Hepatocyte (in vitro differentiated cells): ENCODE results near the gene PXDN. TPM values are rescaled to one million over a fixed set of nuclear protein-coding genes. Genes with fewer than 3 reads are reported as not detected.

ENCODE experiments used
- DNase-seq: peaks from one replicate; pipeline ENCODE4 v3.0.0-alpha.2; 2016; ENCODE audit warnings: low spot score
- H2AFZ ChIP-seq: fragments of 200-600 bp; sonication (generic); 2 replicates; pipeline ENCODE4 v1.6.0; 2016; ENCODE audit warnings: antibody characterized with exemption, mild to moderate bottlenecking
- H3K27ac ChIP-seq: fragments of 200-600 bp; sonication (generic); 2 replicates; pipeline ENCODE4 v1.5.1; 2016; ENCODE audit warnings: mild to moderate bottlenecking
- H3K27me3 ChIP-seq: fragments of 200-600 bp; sonication (generic); 2 replicates; pipeline ENCODE4 v1.6.1; 2016
- H3K36me3 ChIP-seq: fragments of 200-600 bp; sonication (generic); replicated peaks from 2 replicates; pipeline ENCODE4 v1.5.1; 2016; ENCODE audit warnings: low read depth; ENCODE audit not compliant: insufficient read depth
- H3K4me1 ChIP-seq: fragments of 200-600 bp; sonication (generic); 2 replicates; pipeline ENCODE4 v1.5.1; 2016; ENCODE audit warnings: mild to moderate bottlenecking, moderate library complexity; ENCODE audit not compliant: insufficient read depth
- H3K4me2 ChIP-seq: fragments of 200-600 bp; sonication (generic); 2 replicates; pipeline ENCODE4 v1.6.0; 2016
- H3K4me3 ChIP-seq: fragments of 200-600 bp; sonication (generic); 2 replicates; pipeline ENCODE4 v1.5.1; 2016; ENCODE audit warnings: mild to moderate bottlenecking
- H3K79me2 ChIP-seq: fragments of 200-600 bp; sonication (generic); 2 replicates; pipeline ENCODE4 v1.6.0; 2017; ENCODE audit warnings: mild to moderate bottlenecking
- H3K9me2 ChIP-seq: fragments of 200-600 bp; sonication (generic); replicated peaks from 2 replicates; pipeline ENCODE4 v1.6.0; 2017; ENCODE audit warnings: mild to moderate bottlenecking; ENCODE audit not compliant: insufficient read depth
- H3K9me3 ChIP-seq: fragments of 200-600 bp; sonication (generic); 2 replicates; pipeline ENCODE4 v1.5.1; 2016; ENCODE audit warnings: low read depth, mild to moderate bottlenecking
- H4K20me1 ChIP-seq: fragments of 200-600 bp; sonication (generic); 2 replicates; pipeline ENCODE4 v1.6.0; 2016; ENCODE audit warnings: mild to moderate bottlenecking; ENCODE audit not compliant: insufficient read depth, poor library complexity, severe bottlenecking
- CTCF ChIP-seq: fragments of 200-600 bp; sonication (generic); IDR thresholded peaks from 2 replicates; pipeline ENCODE4 v1.5.1; 2016; ENCODE audit warnings: antibody characterized with exemption, mild to moderate bottlenecking; ENCODE audit not compliant: poor library complexity
- EZH2 ChIP-seq: fragments of 200-600 bp; sonication (generic); IDR thresholded peaks from 2 replicates; pipeline ENCODE4 v1.6.1; 2016; ENCODE audit warnings: antibody characterized with exemption, mild to moderate bottlenecking, borderline replicate concordance
- EZH2phosphoT487 ChIP-seq: fragments of 200-600 bp; sonication (generic); IDR thresholded peaks from one replicate; pipeline ENCODE4 v1.6.1; 2018; ENCODE audit warnings: antibody characterized with exemption, mild to moderate bottlenecking, low read depth, moderate library complexity; ENCODE audit not compliant: unreplicated experiment, severe bottlenecking
- WGBS: methylation state at CpG from one replicate; pipeline ENCODE4 v1.1.6; 2016; ENCODE audit warnings: low lambda C conversion rate; ENCODE audit errors: missing lambda C conversion rate; 5-methylcytosine and 5-hydroxymethylcytosine counted together
- polyA plus RNA-seq: library from polyadenylated mRNA; unstranded; fragments of >200 nt; fragmentation: Nextera tagmentation; extraction: Ambion mirVana; gene quantifications from 2 replicates; pipeline ENCODE4 v1.2.1, GENCODE V29; 2016
- total RNA-seq: library from RNA; depleted of rRNA; stranded (reverse); fragments of >200 nt; gene quantifications from 2 replicates; pipeline ENCODE4 v1.2.3, GENCODE V29; 2014

The PXDN gene
- total and polyA plus RNA-seq, 2 experiments from 2014 or later: 107 to 118 TPM

DNA sequence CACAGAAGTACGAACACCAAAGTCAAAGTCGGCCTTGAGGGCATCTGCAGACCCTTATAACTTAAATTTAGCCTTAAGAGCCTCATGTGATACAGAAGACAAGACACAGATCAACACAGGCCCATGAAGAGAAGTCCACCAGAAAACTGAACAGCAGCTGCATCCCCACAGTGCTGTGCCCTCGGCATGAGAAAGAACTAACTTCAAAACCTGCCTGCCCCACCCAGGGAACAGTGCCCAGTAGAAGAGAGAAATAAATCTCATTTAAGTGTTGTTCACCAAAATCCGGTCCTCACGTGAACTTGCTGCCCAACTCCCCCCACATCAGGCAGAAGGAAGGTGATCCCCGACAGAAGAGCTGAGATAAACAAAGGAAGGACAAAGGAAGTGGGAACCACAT lies 73.7 kb downstream of the PXDN start:
- Histone ChIP-seq H2AFZ (no peak overlapping the region), H3K9me3 (no peaks in the 10 kb centered on the region), H3K4me3 (no peak overlapping the region), H3K27ac (no peak overlapping the region), H4K20me1 (no peaks in the 10 kb centered on the region), H3K36me3 (no peaks in the 10 kb centered on the region), H3K4me1 (no peaks in the 10 kb centered on the region), H3K79me2 (no peaks in the 10 kb centered on the region), H3K27me3 (no peaks in the 10 kb centered on the region), H3K9me2 (no peaks in the 10 kb centered on the region), H3K4me2 (no peak overlapping the region)
- 86% methylated on average over 6 of the region's 6 CpGs for WGBS
- TF ChIP-seq EZH2 (no peak), EZH2phosphoT487 (no peak), CTCF (no peak)
- DNase-seq: no peak

DNA sequence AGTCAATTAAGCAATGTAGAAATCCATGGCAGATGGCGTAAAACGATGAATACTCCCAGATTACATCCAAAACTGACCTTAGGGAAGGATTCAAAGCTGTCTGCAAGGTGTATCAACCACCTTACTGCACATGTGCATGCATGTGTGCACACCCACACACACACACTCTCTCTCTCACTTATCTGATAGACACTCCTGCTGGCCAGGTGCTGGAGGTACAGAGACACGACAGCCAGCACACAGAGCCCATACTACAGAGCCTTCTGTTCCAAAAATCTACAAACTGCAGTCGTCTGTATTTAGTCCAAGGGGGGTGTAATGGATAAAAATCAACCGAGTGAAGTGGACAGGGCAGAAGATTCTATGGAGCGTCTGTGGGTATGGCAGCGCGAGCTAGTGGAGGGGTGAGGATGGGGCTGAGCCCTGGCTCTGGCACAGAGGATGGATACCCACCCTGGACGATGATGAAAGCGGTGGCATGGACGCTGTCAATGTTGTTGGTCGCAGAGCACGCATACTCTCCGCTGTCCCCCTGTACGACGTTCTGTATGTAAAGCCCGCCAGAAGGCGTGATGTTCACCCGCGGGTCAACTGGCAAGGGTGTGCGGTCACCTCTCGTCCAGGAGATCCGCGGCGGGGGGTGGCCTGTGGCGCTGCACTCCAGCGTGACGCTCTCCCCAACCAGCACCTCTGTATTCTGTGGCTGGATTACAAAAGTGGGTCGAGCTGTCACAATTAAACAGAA lies 78.4 kb downstream of the PXDN start:
- Histone ChIP-seq H3K9me3 (no peaks in the 10 kb centered on the region), H2AFZ (no peak overlapping the region), H4K20me1 (no peaks in the 10 kb centered on the region), H3K27ac (no peak overlapping the region), H3K27me3 (no peaks in the 10 kb centered on the region), H3K4me3 (no peak overlapping the region), H3K9me2 (no peaks in the 10 kb centered on the region), H3K4me1 (no peaks in the 10 kb centered on the region), H3K79me2 (no peaks in the 10 kb centered on the region), H3K4me2 (no peak overlapping the region), H3K36me3 (no peaks in the 10 kb centered on the region)
- WGBS: 96% methylated on average over 29 of the region's 29 CpGs
- no peak for DNase-seq
- TF ChIP-seq CTCF (no peak), EZH2 (no peak), EZH2phosphoT487 (no peak)

DNA sequence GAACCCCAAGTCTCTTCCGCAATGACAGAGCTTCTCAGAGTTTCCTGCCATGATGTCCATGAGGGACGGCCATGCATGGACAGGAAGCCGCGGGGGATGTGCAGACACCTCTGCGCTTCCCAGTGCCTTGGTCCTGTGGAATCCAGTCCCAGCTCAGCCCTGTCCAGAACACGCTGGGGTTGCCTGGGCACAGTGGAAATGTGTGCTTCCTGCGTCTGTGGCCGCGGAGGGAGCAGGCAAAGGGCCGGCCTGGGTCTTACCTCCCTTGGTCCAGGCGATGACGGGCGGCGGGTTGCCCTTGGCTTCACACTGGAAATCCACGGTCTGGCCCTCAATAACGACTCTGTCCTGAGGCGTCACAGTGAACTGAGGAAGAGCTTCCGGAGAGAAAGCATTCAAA lies 79.6 kb downstream of the PXDN start:
- H3K4me1 ChIP-seq: no peaks in the 10 kb centered on the region
- no peaks in the 10 kb centered on the region for H3K79me2 ChIP-seq
- H3K4me3 ChIP-seq: no peak overlapping the region
- TF ChIP-seq EZH2: no peak
- TF ChIP-seq EZH2phosphoT487: no peak
- no peak for TF ChIP-seq CTCF
- no peak overlapping the region for H2AFZ ChIP-seq
- H3K9me2 ChIP-seq: no peaks in the 10 kb centered on the region
- no peaks in the 10 kb centered on the region for H3K27me3 ChIP-seq
- WGBS: 95% methylated on average over 18 of the region's 18 CpGs
- no peak overlapping the region for H3K4me2 ChIP-seq
- no peaks in the 10 kb centered on the region for H4K20me1 ChIP-seq
- H3K36me3 ChIP-seq: no peaks in the 10 kb centered on the region
- H3K9me3 ChIP-seq: no peaks in the 10 kb centered on the region
- DNase-seq: no peak
- no peak overlapping the region for H3K27ac ChIP-seq
